GM12801 (cell line): ENCODE data around the gene KIAA0513.

Source experiments
- TF ChIP-seq, protein P1 (sequence below): IDR thresholded peaks from one replicate; pipeline ENCODE4 v1.5.1; 2011; ENCODE audit warnings: control low read depth; ENCODE audit not compliant: insufficient read length; ENCODE audit errors: extremely low read depth

Gene KIAA0513

DNA sequence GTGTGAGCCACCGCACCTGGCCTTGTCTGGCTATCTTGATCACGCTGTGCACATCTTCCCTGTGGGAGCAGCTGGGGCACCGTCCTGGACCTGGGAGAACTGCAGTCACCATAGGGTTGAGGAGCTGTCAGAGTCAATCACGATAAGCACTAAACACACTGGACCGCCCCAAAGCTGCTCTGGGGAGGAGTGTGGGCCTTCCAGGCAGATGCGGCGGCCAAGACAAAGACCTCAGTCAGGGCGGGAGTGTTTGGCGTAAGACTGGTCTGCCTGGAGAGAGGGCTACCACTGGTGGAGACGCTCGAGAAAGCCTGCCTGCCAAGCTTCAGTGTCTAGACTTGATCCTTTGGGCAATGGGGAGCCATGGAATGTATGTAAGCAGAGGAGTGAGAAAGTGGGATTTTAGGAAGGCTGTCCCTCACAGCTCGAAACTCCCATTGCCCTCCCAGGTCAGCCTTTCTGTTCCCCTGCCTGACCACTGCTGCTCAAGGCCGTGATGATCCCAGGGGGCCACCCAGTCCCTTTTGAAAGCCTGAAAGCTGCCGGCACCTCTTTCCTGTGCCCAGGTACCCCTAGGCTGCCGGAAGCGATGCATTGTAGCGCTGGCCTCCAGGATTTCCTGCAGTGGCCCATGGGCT lies 114.0 kb downstream of the KIAA0513 start:
- TF ChIP-seq, protein P1, sequence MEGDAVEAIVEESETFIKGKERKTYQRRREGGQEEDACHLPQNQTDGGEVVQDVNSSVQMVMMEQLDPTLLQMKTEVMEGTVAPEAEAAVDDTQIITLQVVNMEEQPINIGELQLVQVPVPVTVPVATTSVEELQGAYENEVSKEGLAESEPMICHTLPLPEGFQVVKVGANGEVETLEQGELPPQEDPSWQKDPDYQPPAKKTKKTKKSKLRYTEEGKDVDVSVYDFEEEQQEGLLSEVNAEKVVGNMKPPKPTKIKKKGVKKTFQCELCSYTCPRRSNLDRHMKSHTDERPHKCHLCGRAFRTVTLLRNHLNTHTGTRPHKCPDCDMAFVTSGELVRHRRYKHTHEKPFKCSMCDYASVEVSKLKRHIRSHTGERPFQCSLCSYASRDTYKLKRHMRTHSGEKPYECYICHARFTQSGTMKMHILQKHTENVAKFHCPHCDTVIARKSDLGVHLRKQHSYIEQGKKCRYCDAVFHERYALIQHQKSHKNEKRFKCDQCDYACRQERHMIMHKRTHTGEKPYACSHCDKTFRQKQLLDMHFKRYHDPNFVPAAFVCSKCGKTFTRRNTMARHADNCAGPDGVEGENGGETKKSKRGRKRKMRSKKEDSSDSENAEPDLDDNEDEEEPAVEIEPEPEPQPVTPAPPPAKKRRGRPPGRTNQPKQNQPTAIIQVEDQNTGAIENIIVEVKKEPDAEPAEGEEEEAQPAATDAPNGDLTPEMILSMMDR, result no peak

DNA sequence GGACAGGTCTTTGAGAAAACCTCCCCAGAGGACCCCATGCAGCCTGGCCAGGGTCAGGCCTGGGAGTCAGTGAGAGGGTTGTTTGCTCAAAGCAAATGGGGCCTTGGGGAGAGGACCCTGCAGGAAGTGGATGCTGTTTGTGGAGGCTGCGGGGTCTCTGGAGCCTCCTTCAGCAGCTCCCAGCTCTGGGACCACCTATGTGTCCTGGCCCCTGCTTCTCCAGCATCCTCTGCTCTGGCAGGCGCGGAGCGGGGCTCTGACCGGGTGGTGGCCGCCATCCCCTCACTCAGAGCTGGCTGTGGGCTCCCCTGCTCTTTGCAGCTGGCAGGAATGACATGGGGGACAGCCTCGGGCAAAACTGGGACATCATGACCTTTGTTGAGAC lies 114.5 kb downstream of the KIAA0513 start:
- TF ChIP-seq, protein P1, result no peak

DNA sequence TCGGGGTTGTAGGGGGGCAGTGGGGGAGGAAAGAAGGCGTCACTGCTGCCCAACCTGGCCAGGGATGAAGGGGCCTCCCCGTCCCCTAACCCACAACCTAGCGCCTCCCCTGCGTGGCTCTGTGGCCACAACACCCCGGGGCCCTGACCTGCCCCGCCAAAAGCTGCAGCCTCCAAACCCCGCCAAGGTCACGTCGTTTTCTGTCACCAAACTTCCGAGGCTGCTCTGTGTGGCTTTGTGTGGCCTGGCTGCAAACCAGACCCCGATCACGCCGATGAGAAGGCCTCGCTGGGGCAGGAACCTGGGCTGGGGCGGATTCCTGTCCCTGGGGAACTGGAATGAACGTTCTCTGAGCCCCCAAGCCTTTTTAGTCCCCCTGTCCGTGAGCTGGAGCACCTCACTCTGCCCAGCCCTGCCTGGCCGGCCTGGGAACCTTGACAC lies 115.2 kb downstream of the KIAA0513 start:
- TF ChIP-seq, protein P1, result no peak
